NCI-H1092 (cell line): Measurements from ENCODE around the gene BMP7.

Source experiments
- DNase-seq: peaks from one replicate; lab custom pipeline; 2025; lab: John Stamatoyannopoulos, UW

Gene BMP7

DNA sequence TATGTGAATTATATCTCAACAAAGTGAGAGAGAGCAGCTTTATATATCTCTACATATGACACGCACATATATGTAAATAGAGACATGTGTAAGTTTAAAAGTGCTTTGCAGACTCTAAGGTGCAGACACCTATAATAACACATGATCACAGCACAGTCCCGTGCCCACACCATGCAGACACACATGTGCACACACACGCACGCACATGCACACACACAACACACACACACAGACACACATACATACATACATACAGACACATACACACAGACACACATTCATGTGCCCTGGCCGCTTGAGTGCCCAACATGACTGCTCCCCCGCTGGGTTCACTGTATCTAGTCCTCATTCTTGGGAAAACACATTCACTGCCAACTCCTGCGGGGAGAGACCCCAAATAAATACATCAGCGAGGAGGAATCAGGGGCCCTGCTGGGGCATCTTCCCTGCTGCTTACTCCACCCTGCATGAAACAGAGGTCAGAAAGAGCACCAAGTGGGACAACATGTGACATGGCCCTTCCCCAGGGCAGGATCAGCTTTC is 121.3 kb downstream of the BMP7 start:
- no peak for DNase-seq

DNA sequence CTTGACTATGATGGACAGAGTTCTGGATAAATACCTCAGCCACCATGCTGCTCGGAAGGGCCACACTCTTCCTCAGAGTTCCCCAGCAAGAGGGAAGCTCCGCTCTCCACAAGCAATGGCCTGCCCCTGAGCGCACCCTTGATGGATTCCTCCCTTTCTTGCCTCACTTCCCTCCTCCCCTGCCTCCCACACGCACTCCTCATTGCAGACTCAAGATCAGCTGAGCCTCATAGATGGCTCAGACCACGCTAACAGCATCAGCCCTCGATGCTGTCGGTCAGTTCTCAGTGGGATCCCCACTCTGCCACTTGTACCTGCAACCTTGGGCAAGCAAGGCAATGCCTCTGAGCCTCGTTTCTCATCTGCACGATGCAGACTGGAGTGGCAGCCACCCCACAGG is 123.3 kb downstream of the BMP7 start:
- DNase-seq = no peak

DNA sequence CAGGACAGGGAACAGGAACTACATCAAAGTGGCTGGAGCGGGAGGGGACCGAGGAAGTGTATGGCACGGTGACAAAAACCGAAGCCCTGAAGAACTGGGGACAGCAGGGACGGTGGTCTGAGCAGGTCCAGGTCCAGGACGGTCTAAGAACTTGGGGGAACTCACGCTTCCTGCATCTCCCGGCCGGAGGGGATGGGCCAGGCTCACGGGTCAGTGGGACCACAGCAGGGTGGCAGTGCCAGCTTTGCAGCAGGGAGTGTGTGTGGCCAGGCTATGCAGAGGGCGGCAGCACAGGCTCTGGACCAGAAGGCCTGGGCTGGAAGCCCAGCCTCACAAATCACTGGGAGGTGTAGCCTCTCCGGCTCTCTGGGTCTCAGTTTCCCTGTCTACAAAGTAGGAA is 123.8 kb downstream of the BMP7 start:
- no peak for DNase-seq

DNA sequence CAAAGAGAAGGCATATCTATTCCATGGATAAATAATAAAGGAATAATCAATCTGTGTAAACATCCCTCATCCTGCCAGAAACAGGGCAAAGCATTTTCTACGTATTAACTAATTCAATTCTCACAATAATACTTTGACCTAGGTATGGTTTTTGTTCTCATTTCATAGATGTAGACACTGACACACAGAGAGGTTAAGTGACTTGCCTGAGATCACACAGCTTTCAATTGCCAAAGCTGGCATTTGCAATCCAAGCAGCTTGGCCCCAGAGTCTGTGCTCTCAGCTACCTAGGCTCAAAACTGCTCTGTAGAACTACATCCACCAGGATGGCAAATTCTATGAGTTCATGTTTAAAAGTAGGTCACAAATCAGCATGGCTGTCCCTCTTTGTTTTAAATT is 124.9 kb downstream of the BMP7 start:
- no peak for DNase-seq

DNA sequence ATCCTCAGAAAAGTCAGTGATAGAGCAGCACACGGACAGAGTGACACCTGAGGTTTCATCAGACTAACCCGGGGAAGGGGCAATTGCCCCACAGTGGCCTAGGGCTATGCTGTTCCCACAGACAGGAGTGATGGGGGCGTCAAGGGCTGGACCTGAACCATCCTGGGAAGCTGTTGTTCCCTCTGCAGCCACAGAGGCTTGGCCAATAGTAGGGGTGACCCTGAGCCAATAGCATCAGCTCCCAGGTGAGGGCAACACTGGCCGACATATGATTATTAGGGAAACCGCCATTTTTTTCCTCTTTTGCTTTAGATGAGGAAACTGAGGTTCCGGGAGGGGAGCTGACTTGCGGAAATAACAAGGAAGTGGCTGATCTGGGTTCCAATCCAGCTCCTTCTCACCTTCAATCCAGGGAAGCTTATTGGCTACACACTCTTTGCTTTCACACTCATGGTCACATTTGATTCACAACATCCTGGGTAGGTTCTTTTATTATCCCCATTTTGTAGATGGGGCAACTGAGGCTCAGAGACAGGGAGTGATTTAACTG is 126.0 kb downstream of the BMP7 start:
- no peak for DNase-seq

DNA sequence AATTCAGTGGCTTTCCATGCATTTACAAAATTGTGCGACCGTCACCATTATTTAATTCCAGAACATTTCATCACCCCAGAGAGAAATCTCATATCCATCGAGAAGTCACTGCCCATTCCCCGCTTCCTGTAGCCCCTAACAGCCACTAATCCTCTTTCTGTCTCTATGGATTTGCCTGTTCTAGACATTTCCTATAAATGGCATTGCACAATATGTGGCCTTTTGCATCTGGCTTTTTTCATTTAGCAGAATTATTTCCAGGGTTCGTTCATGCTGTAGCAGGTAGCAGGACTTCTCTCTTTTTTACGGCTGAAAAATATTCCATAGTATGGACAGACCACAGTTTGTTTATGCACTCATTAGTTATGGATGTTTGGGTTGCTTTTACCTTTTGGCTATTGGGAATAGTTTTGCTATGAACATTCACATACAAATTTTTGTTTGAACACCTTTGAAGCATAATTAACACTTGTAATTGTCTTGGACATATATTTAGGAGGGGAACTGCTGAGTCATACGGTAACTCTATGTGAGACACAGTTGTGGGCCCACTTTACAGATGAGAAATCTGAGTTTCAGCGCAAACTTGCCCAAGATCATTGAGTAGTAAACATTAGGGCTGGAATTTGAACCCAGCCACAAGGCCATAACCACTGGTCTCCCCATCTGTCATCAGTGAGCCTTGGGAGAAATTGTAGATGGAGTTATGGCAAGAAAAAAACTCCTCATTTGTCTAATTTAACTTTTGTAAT is 126.9 kb downstream of the BMP7 start:
- no peak for DNase-seq

DNA sequence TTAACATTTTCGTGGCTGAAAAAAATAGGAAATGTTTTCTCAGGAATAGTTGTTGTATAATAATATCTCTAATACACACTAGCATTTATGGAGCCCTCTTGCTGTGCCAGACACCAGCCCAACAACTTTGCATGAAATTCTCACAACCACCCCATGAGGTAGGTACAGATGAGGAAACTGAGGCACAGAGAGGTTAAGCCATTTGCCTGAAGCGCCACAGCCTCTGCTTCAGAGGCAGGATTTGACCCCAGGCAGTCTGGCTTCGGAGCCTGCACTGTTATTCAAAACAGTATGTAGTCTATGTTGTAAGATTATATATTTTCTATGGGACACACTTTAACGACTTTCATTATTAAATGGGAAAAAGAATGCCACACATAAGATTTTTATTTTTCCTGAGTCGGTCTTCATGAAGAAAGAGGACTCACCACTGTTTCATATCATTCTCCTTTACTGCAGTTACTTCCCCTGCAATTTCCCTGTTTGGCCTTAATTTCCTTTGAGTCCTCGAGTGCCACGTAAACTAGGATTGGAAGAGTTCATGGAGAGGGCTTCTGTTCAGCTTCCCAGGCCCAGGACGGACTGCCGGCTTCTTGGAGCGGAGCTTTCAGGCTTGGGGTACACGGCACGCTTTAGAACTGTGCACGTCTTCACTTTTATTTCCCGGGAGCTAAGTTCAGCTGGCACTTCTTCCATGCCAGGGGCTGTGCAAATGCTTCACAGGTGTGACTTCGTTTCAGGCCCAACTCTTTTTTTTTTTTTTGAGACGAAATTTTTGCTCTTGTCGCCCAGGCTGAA is 128.0 kb downstream of the BMP7 start:
- DNase-seq = no peak

DNA sequence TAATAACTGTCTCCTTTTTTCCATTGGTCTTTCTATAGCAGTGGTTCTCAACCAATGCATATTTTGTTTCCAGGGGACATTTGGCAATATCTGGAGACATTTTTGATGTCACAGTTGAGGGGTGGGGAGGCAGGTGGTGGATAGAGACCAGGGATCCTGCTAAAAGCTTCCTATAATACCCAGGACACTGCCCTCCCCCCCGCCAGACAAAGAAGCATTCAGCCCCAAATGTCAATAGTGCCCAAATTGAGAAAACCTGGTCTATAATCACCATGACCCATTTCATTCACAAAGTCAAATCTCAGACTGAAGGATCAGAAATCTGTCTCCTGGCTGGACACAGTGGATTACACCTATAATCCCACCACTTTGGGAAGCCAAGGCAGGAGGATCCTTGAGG is 128.8 kb downstream of the BMP7 start:
- no peak for DNase-seq

DNA sequence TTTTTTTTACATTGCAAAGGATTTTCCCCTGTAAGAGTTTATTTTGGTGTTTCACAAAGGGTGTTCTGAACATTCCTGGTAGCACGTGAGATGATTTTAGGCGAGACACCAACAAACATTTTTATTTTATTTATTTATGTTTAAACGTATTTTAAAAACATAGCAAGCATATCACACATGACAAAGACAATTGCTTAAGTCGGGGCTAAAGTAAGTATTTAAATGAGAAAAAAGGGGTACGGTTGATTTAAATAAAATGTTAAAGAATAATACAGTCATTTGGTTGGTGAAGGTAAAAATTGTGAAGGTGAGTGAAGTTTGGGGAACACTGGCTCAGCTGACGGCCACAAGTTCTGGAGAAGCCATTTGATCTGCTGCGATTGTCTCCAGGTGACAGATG is 129.7 kb downstream of the BMP7 start:
- no peak for DNase-seq

DNA sequence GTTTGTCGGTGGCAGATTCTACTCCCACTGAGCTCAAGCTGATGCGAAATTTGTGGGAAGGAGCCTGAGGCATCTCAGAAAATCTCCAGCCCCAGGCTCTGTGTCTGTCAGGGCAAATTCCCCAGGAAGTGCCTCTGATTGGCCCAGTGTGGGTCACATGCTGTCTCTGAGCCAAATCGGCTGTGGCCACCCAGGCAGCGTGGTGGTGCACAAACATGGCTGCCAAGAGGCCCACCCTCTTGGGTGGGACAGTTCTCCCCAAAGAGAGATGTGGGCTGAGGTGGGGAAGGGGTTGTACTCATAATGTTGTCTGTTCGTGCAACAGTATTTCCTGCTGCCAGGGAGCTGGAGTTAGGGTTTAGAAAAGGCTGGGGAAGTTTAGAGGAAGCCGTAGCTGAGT is 130.6 kb downstream of the BMP7 start:
- DNase-seq = no peak

DNA sequence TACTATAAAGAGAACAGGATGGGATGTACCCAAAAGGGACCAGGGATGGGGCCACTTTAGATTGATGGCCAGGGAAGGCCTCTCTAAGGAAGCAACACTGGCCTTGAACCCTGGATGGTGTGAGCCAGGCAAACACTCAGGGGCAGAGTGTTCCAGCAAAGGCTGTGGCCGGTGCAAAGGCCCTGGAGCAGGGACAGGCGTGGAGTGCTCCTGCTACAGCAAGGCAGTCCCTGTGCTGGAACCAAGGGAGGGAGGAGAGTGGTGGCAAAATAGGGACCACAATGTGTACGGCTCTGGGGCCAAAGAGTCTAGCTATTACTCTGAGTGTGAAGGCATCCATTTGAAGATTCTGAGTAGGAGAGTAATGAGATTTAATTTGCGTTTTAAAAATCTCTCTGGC is 131.6 kb downstream of the BMP7 start:
- no peak for DNase-seq

DNA sequence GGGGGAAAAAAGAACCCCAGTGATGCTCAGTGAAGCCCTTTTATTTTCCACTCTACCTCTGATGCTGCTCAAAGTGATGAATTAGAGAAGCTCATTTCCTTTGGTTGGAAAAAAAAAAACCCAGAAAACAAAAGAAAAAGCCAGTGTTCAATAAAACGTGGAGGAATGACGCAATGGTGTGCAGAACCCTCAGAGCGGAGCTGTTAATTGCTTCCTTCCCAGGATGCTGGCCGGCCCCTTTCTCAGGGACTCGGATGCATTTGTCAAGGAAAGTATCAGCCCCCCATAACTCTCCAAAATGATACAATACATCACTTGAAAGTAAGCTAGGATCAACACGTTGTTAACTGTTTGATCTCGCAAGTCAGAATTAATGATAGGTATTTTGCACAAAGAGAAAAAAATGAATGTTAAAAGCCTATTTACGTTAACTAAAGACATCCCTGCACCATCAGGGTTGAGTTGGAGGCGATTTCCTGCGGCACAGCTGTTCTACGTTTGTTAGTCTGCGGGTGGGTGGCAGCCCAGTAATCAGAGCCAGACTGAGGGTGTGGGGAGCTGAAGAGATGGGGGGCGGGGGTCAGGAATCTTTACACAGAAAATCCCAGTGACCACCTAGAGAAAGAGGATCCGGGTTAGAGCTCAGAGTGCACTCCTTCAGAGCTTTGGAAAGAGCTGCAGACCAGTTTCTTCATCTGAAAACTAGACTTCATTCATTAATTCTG is 132.4 kb downstream of the BMP7 start:
- no peak for DNase-seq

DNA sequence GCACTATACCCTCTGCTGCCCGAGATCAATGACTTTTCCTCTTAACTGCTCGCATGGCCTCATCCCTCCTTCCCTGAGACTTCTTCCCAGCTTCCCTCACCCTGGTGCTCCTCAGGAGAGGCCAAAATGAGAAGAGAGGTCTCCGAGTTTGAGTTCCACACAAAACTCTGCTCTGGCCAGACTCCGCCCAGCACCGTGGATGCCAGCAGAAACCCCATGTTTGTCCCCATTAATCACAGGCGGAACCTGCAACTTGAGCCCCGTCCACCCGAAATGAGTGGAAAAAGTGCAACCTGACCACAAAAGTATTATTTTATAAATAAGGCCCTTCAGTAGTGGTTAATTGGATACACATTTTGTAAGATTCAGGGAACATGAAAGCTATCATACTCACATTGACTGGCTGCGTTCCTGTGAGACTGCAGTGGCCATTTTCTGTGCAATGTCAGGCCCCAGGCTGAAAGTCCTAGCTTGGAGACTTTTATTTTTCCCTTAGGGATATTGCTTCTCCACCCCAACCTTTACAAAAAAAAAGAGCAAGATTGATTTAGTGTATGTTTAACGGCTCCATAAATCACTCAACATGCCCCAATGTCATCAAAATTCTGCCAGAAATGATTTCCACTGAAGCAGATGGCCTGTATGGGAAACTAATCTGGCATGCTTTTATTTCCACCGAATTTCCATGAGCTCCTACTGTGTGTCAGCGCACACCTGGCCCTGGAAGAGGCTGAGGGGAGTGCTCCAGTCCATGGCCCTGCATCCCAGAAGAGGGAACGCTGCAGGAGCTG is 134.6 kb downstream of the BMP7 start:
- no peak for DNase-seq

DNA sequence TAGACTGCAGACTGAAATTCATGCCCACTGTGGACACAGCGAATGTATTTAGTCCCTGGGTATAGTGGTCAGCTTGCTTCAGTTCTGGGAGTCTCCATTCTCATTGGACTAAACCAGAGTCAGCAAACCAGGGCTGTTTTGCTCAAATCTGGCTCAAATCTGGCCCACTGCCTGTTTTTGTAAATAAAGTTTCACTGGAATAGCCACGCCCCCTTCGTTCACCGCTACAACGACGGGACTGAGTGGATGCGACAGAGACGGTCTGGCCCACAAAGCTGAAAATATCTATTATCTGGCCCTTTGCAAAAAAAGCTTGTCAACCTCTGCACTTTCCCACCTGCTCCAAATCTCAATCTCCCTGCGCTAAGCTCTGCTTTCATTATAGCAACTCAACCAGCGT is 135.4 kb downstream of the BMP7 start:
- DNase-seq = no peak

DNA sequence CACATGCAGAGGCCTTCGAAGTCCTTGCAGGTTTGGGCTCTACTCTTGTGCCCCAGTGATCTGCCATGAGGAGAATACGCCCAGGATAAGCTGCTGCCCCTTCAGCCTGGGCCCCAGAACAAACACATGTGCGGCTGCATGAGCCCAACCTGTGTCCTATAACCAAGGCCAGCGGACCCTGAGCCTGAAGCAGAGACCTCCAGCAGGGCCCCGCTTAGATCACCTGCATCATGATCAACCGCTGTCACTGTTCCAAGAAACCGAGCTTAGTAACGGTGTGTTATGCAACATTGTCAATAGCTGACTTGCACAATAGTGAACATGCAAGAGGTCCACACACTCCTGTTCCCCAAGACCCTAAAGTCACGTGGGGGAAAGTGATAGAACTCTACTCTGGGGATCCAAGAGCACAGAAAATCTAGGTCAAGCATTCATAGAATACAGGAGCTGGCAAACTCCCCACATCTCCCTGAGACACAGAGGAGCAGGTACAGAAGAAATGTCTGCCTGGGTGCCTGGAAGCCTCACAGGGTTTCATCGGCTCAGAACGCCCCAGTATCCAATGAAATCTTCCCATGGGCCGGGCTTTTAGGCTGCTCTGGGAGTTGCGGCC is 136.2 kb downstream of the BMP7 start:
- DNase-seq = no peak

DNA sequence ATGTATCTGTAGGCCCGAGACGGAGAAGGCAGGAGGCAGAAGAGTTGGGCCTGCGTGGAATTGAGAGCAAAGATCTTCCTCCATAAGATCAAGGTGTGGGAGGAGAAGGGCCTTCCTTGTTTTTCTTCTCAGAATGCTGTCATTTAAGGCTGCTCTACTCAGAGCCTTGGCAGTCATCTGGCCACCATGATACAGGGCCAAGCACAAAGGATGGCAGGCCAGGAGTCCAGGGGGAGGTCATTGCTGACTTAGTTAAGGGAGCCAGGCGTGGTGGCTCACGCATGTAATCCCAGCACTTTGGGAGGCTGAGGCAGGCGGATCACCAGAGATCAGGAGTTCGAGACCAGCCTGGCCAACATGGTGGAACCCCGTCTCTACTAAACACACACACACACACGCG is 137.1 kb downstream of the BMP7 start:
- no peak for DNase-seq

DNA sequence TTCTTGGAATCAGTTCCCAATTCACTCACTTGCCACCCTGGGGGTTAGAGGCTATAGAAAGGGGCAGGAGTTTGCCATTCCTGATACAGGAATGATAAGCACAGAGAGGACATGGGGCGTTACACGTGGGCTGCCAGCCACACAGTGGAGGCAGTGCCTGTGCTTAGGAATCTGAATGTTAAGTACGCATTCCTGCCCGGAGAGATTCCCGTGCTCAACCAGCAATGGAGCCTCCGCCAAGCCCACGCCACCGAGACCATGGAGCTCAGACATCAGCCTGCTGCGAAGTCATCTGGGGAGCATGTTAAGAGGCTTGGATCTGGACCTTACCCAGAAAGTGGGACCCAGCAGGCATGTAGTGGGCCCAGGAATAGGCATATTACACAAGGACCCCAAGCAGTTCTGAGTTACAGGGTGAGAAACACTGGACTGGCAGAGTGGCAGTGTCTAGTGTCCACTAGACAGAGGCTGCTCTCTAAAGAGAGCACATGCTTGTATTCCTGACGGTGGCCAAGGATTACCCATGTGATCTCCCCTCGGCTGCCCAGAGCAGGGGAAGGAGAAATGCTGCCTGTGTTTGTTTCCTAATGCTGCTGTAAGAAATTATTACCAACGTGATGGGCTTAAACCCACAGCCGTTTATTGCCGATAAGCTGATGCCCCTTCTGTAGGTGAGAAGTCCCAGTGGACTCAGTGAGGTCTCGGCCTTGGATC is 138.2 kb downstream of the BMP7 start:
- DNase-seq = no peak

DNA sequence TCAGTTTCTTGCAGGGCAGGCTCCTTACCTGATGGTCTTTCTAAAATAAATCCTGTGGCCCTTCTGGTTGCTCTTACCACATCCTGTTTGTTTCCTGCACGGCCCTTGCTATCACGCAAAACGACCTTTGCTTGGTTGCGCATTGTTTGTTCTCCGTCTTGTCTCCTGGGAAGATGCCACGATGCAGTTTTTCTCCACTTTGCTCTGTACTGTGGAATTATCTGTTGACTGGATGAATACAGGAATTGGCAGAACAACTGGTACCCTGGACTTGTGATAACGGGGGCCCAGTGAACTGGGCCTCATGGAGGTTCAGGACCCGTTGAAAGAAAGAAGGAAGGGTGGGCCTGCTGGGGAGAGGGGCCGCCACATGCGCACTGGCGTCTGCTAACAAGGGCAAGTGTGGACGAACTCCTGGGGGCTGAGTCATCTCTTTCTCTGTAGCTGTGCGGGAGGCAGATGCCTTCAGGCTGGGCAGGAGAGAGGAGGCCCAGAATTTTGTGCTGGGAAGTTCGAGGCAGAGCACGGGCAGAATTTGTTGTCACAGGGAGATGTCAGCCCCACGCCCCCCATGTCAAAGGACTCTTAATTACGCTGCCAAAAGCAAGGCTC is 139.9 kb downstream of the BMP7 start:
- DNase-seq = no peak

DNA sequence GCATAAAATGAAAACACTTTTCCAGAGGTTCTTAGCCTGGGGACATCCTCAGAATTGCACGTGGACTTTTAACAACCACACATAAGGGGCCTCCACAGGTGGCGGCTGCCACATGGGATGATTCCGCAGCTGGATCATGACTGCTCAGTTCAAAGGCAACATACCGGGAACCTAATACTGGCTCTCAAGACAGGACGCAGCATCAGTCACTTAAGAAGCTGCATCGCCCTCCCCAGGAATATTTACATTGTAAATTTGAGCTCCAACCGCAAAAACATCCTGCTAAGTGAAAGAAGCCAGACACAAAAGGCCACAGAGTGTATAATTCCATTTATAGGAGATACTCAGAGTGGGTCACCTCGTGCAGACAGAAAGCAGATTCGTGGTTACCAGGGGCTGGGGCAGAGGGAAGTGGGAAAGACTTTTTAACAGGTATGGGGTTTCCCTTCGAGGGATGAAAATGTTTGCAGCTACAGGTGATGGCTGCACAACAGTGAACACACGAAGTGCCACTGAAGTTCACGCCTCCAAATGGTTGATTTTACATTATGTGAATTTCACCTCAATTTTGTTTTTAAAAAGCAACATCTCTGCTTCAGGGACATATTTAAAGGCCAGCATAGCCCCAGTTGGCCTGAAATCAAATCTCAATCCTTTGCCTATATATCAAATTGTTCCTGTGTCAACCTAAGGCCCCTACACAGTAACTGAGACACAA is 141.5 kb downstream of the BMP7 start:
- DNase-seq = no peak
